HCT116 (cell line): Measurements from ENCODE around the gene ENTREP1. TPM values are rescaled to one million over a fixed set of nuclear protein-coding genes. Genes with fewer than 3 reads are reported as not detected.

Source experiments
- ATAC-seq: fragments of 200-7000 bp; cut with Tn5 transposase; 2 replicates; pipeline ENCODE4 v1.9.1; 2020; ENCODE audit warnings: mild to moderate bottlenecking, moderate library complexity
- BruUV-seq: library from RNA; stranded (reverse); fragments of 400-500 nt; replicated peaks from 2 replicates; lab custom pipeline; 2021; lab: Mats Ljungman, UMichigan
- CTCF ChIA-PET: fragments of 300-600 bp; sonication (Branson Sonifier 250); formaldehyde crosslinking; loops from one replicate; lab custom pipeline; 2021; ENCODE audit warnings: antibody characterized with exemption; lab: Charles Lee
- POLR2A ChIA-PET: fragments of 300-600, 350-600 bp; sonication (Branson Sonifier 250); formaldehyde crosslinking; loops from one replicate; lab custom pipeline; 2021; ENCODE audit warnings: antibody characterized with exemption; lab: Charles Lee
- RAD21 ChIA-PET, 2 experiments: fragments of 300-600 bp; sonication (Branson Sonifier 250); formaldehyde crosslinking; loops; one replicate each; lab custom pipeline; 2023; ENCODE audit warnings: low total read pairs in 2 of 2; ENCODE audit not compliant: uncharacterized antibody in 2 of 2, unreplicated experiment in 2 of 2, low non-redundant PET in 1 of 2; lab: Charles Lee
- DNase-seq: peaks from one replicate; pipeline ENCODE4 v3.0.0-alpha.2; 2010; ENCODE audit warnings: low read depth, low spot score
- H2AFZ ChIP-seq: fragments of 200-600 bp; shearing (Covaris generic), sonication (generic); 2 replicates; pipeline ENCODE4 v1.6.1; 2017; ENCODE audit warnings: low read depth, mixed run types, mixed read lengths, antibody characterized with exemption, low read length; ENCODE audit not compliant: poor library complexity, severe bottlenecking
- H3K27ac ChIP-seq: 2 replicates; pipeline ENCODE4 v1.5.1; 2012; ENCODE audit warnings: low read depth, low read length
- H3K27me3 ChIP-seq: fragments of 200-600 bp; sonication (generic); 2 replicates; pipeline ENCODE4 v1.6.1; 2016; ENCODE audit warnings: mixed run types, low read length, mixed read lengths; ENCODE audit not compliant: insufficient read depth
- H3K36me3 ChIP-seq, 2 experiments: fragments of 200-500 bp in 1 of 2; fragments of 200-600 bp in 1 of 2; sonication (Bioruptor generic) in 1 of 2; sonication (generic) in 1 of 2; 2 replicates each; pipeline versions ENCODE4 v1.5.1 to v1.6.1; 2014 to 2016; ENCODE audit warnings: low read length in 2 of 2, inconsistent platforms in 1 of 2, mixed read lengths in 1 of 2, mixed run types in 1 of 2; ENCODE audit not compliant: insufficient read depth in 2 of 2, control insufficient read depth in 1 of 2
- H3K4me1 ChIP-seq, 2 experiments: fragments of 200-600 bp in 1 of 2; sonication (generic) in 1 of 2; 2 replicates each; pipeline versions ENCODE4 v1.5.1 to v1.6.1; 2012 to 2017; ENCODE audit warnings: low read length in 2 of 2, inconsistent platforms in 1 of 2, mild to moderate bottlenecking in 1 of 2, mixed read lengths in 1 of 2, mixed run types in 1 of 2, moderate library complexity in 1 of 2; ENCODE audit not compliant: insufficient read depth in 2 of 2, control insufficient read depth in 1 of 2
- H3K4me2 ChIP-seq: fragments of 200-600 bp; sonication (generic); 2 replicates; pipeline ENCODE4 v1.6.1; 2017; ENCODE audit warnings: mixed run types, low read length, mixed read lengths
- H3K4me3 ChIP-seq, 2 experiments: fragments of 200-600 bp in 1 of 2; sonication (generic) in 1 of 2; replicated peaks in 1 of 2; 2 replicates each; pipeline ENCODE4 v1.5.1; 2011 to 2016; ENCODE audit warnings: low read length in 2 of 2, control low read depth in 1 of 2, low read depth in 1 of 2, mild to moderate bottlenecking in 1 of 2, mixed read lengths in 1 of 2, mixed run types in 1 of 2
- H3K79me2 ChIP-seq: fragments of 200-600 bp; sonication (generic); 2 replicates; pipeline ENCODE4 v1.6.1; 2017; ENCODE audit warnings: mild to moderate bottlenecking, mixed run types, low read length, moderate library complexity, mixed read lengths; ENCODE audit not compliant: insufficient read depth
- H3K9ac ChIP-seq: fragments of 200-600 bp; sonication (generic); 2 replicates; pipeline ENCODE4 v1.6.1; 2016; ENCODE audit warnings: low read length, mixed read lengths
- H3K9me2 ChIP-seq: fragments of 200-600 bp; sonication (generic), shearing (Covaris generic); 2 replicates; pipeline ENCODE4 v1.6.1; 2017; ENCODE audit warnings: mixed run types, mild to moderate bottlenecking, moderate library complexity; ENCODE audit not compliant: insufficient read depth
- H3K9me3 ChIP-seq, 2 experiments: fragments of 200-500 bp in 1 of 2; fragments of 200-600 bp in 1 of 2; sonication (Bioruptor generic) in 1 of 2; sonication (generic) in 1 of 2; 2 replicates each; pipeline ENCODE4 v1.6.1; 2014 to 2017; ENCODE audit warnings: low read length in 2 of 2, mixed read lengths in 2 of 2, inconsistent platforms in 1 of 2, low read depth in 1 of 2, mild to moderate bottlenecking in 1 of 2, mixed run types in 1 of 2, moderate library complexity in 1 of 2; ENCODE audit not compliant: control insufficient read depth in 1 of 2, insufficient read depth in 1 of 2
- H4K20me1 ChIP-seq: fragments of 200-600 bp; sonication (generic), shearing (Covaris generic); 2 replicates; pipeline ENCODE4 v1.6.1; 2017; ENCODE audit warnings: mixed run types, mild to moderate bottlenecking, moderate library complexity; ENCODE audit not compliant: insufficient read depth
- CBX3 ChIP-seq: IDR thresholded peaks from 2 replicates; pipeline ENCODE4 v1.6.1; 2012; ENCODE audit warnings: low read depth
- CEBPB ChIP-seq: IDR thresholded peaks from 2 replicates; pipeline ENCODE4 v1.6.1; 2012; ENCODE audit warnings: low read depth
- EGR1 ChIP-seq: IDR thresholded peaks from 2 replicates; pipeline ENCODE4 v1.6.1; 2012; ENCODE audit warnings: low read depth
- ELF1 ChIP-seq: IDR thresholded peaks from 2 replicates; pipeline ENCODE4 v1.6.1; 2012; ENCODE audit warnings: low read depth, borderline replicate concordance
- EZH2phosphoT487 ChIP-seq: fragments of 200-600 bp; IDR thresholded peaks from 2 replicates; pipeline ENCODE4 v1.6.1; 2018; ENCODE audit warnings: antibody characterized with exemption, borderline replicate concordance
- FOSL1 ChIP-seq: IDR thresholded peaks from 2 replicates; pipeline ENCODE4 v1.6.1; 2012; ENCODE audit warnings: low read depth
- POLR2AphosphoS5 ChIP-seq: IDR thresholded peaks from 2 replicates; pipeline ENCODE4 v1.6.1; 2011; ENCODE audit warnings: mild to moderate bottlenecking, low read depth, low read length, moderate library complexity
- RAD21 ChIP-seq: IDR thresholded peaks from 2 replicates; pipeline ENCODE4 v1.6.1; 2012; ENCODE audit warnings: low read depth, mild to moderate bottlenecking
- SIN3A ChIP-seq: IDR thresholded peaks from 2 replicates; pipeline ENCODE4 v1.6.1; 2012; ENCODE audit warnings: low read depth
- TCF7L2 ChIP-seq: IDR thresholded peaks from 2 replicates; pipeline ENCODE4 v1.7.0; 2011; ENCODE audit warnings: borderline replicate concordance, inconsistent platforms; ENCODE audit not compliant: insufficient read depth, insufficient read length; ENCODE audit errors: extremely low read depth
- ZFX ChIP-seq: fragments of 450-650 bp; IDR thresholded peaks from 2 replicates; pipeline ENCODE4 v1.6.1; 2017
- ZNF274 ChIP-seq: fragments of 200-500 bp; sonication (Bioruptor generic); IDR thresholded peaks from 2 replicates; pipeline ENCODE4 v1.6.1; 2014; ENCODE audit warnings: mild to moderate bottlenecking, low read depth, low read length, inconsistent platforms
- intact Hi-C: fragments of 100-400 bp; cut with micrococcal nuclease; formaldehyde crosslinking; loops from 2 replicates; pipeline ENCODE4 v1.10.0; 2022
- total RNA-seq: library from RNA; stranded (reverse); gene quantifications from one replicate; pipeline ENCODE4 v1.2.1, GENCODE V29; 2021; ENCODE audit not compliant: unreplicated experiment
- TF ChIP-seq, protein P1 (sequence below): IDR thresholded peaks from 2 replicates; pipeline ENCODE4 v1.6.1; 2012
- TF ChIP-seq, protein P2 (sequence below): IDR thresholded peaks from 2 replicates; pipeline ENCODE4 v1.6.1; 2011; ENCODE audit warnings: mild to moderate bottlenecking, low read length, moderate library complexity; ENCODE audit not compliant: insufficient replicate concordance; ENCODE audit errors: extremely low read depth
- TF ChIP-seq, protein P3 (sequence below): IDR thresholded peaks from 2 replicates; pipeline ENCODE4 v1.6.1; 2012
- TF ChIP-seq, protein P4 (sequence below), 3 experiments: fragments of 200-600 bp in 1 of 3; sonication (generic) in 1 of 3; IDR thresholded peaks in 2 of 3; conservative IDR thresholded peaks in 1 of 3; 2 replicates each; pipeline ENCODE4 v1.5.1; 2012 to 2017; ENCODE audit warnings: low read depth in 2 of 3, low read length in 2 of 3, antibody characterized with exemption in 1 of 3, borderline replicate concordance in 1 of 3, control low read depth in 1 of 3, mild to moderate bottlenecking in 1 of 3, mixed read lengths in 1 of 3, mixed run types in 1 of 3, moderate library complexity in 1 of 3; ENCODE audit not compliant: insufficient read depth in 1 of 3

Gene ENTREP1
- total RNA-seq, 1 experiment from 2014 or later = 1.1 TPM

DNA sequence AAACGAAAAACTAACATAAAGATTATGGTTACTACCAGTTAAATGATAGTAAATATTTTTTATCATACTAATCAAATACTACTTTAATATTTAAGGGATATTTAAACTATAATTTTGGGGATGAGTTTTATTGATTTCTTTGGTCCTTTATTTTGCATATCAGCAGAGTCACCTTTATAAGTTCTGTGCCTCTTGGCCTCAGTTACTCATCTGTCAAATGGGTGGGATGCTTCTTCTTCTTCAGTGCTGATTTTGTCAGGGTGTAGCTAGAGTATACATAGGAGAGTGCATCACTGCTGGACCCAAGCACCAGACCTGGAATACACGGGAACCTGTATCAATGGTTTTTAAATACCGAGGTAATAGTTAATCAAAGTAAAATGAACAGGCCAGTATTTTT, 5.6 kb downstream of the ENTREP1 start:
- H3K9ac ChIP-seq = no peak overlapping the region
- intact Hi-C loops = no loop called here

DNA sequence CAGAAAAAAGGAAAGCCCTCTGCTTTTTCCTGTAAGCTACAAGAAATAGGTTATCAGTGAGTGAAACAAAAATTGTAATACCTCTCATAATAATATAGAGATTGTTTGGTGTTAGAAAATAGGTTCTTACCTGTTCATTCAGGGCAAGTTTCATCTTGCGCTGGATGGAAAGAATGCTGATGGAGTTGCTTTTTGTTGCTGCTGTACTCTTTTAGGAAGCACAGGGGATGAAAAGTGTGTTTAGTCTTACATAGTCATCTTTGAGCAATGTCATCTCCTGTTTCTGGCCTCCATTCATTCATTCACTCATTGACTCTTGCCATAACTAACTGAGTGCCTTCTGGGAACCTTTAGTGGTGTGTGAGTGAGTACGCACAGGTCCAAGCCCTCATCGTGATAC, 6.4 kb downstream of the ENTREP1 start:
- BruUV-seq = no TSS peak
- no peaks in the 10 kb centered on the region for H3K79me2 ChIP-seq
- no peak overlapping the region for H3K4me2 ChIP-seq
- no peaks in the 10 kb centered on the region for H3K9me3 ChIP-seq
- DNase-seq = no peak
- no peaks in the 10 kb centered on the region; the same call in 1 of the 2 replicates for H4K20me1 ChIP-seq
- TF ChIP-seq, protein P1, sequence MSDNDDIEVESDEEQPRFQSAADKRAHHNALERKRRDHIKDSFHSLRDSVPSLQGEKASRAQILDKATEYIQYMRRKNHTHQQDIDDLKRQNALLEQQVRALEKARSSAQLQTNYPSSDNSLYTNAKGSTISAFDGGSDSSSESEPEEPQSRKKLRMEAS = no peak
- TF ChIP-seq RAD21 (no peak), SIN3A (no peak), FOSL1 (no peak), EZH2phosphoT487 (no peak), ELF1 (no peak), TCF7L2 (no peak), ZNF274 (no peak), POLR2AphosphoS5 (no peak), ZFX (no peak), CBX3 (no peak), CEBPB (no peak)
- TF ChIP-seq, protein P2, sequence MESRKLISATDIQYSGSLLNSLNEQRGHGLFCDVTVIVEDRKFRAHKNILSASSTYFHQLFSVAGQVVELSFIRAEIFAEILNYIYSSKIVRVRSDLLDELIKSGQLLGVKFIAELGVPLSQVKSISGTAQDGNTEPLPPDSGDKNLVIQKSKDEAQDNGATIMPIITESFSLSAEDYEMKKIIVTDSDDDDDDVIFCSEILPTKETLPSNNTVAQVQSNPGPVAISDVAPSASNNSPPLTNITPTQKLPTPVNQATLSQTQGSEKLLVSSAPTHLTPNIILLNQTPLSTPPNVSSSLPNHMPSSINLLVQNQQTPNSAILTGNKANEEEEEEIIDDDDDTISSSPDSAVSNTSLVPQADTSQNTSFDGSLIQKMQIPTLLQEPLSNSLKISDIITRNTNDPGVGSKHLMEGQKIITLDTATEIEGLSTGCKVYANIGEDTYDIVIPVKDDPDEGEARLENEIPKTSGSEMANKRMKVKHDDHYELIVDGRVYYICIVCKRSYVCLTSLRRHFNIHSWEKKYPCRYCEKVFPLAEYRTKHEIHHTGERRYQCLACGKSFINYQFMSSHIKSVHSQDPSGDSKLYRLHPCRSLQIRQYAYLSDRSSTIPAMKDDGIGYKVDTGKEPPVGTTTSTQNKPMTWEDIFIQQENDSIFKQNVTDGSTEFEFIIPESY = no peak
- TF ChIP-seq, protein P3, sequence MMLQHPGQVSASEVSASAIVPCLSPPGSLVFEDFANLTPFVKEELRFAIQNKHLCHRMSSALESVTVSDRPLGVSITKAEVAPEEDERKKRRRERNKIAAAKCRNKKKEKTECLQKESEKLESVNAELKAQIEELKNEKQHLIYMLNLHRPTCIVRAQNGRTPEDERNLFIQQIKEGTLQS = no peak
- no peak for ATAC-seq
- H3K27me3 ChIP-seq = peaks cover 16% of the 10 kb centered on the region; the same call in 1 of the 2 replicates
- no peak overlapping the region for H2AFZ ChIP-seq
- intact Hi-C loops = no loop called here
- ChIA-PET POLR2A (no interaction called here), RAD21 (no interaction called here), CTCF (no interaction called here)
- no peaks in the 10 kb centered on the region for H3K4me1 ChIP-seq
- no peaks in the 10 kb centered on the region for H3K9me2 ChIP-seq
- H3K27ac ChIP-seq = no peak overlapping the region
- no peak overlapping the region for H3K9ac ChIP-seq
- no peak overlapping the region for H3K4me3 ChIP-seq
- no peaks in the 10 kb centered on the region for H3K36me3 ChIP-seq

More for the DNA sequence above, 5.6 kb downstream of the ENTREP1 start:
- H3K27ac ChIP-seq = no peak overlapping the region
- no peaks in the 10 kb centered on the region for H3K9me2 ChIP-seq
- no peaks in the 10 kb centered on the region for H4K20me1 ChIP-seq
- no peak overlapping the region for H3K4me3 ChIP-seq
- no peaks in the 10 kb centered on the region for H3K36me3 ChIP-seq
- ChIA-PET CTCF (no interaction called here), RAD21 (no interaction called here), POLR2A (no interaction called here)
- no peaks in the 10 kb centered on the region for H3K79me2 ChIP-seq
- TF ChIP-seq EGR1 = no peak
- TF ChIP-seq ZNF274 = no peak
- no peak for TF ChIP-seq SIN3A
- TF ChIP-seq, protein P4, sequence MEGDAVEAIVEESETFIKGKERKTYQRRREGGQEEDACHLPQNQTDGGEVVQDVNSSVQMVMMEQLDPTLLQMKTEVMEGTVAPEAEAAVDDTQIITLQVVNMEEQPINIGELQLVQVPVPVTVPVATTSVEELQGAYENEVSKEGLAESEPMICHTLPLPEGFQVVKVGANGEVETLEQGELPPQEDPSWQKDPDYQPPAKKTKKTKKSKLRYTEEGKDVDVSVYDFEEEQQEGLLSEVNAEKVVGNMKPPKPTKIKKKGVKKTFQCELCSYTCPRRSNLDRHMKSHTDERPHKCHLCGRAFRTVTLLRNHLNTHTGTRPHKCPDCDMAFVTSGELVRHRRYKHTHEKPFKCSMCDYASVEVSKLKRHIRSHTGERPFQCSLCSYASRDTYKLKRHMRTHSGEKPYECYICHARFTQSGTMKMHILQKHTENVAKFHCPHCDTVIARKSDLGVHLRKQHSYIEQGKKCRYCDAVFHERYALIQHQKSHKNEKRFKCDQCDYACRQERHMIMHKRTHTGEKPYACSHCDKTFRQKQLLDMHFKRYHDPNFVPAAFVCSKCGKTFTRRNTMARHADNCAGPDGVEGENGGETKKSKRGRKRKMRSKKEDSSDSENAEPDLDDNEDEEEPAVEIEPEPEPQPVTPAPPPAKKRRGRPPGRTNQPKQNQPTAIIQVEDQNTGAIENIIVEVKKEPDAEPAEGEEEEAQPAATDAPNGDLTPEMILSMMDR (IDR thresholded peaks at IDR 0.05 in 2 of 3, conservative IDR thresholded peaks at IDR 0.05 in 1 of 3; ENCODE audit: borderline replicate concordance in 1 of 3, insufficient read depth in 1 of 3, low read depth in 2 of 3, low read length in 2 of 3) = no peak
- no peak for TF ChIP-seq POLR2AphosphoS5
- no peak for DNase-seq
- H3K9me3 ChIP-seq = no peaks in the 10 kb centered on the region
- no peak for ATAC-seq
- no peak overlapping the region for H3K4me2 ChIP-seq
- H3K27me3 ChIP-seq = peaks cover 24% of the 10 kb centered on the region; the same call in 1 of the 2 replicates
- no peak overlapping the region for H2AFZ ChIP-seq
- no TSS peak for BruUV-seq
- H3K4me1 ChIP-seq = no peaks in the 10 kb centered on the region; a peak in 1 of 4 replicates
